ENCODE data around the gene TPCN2.
"Not testable (repeated sequence)": the region's sequence is repeated elsewhere in the genome, so short reads cannot be mapped to it uniquely, and the experiment has no call there.

TPCN2 gene

DNA sequence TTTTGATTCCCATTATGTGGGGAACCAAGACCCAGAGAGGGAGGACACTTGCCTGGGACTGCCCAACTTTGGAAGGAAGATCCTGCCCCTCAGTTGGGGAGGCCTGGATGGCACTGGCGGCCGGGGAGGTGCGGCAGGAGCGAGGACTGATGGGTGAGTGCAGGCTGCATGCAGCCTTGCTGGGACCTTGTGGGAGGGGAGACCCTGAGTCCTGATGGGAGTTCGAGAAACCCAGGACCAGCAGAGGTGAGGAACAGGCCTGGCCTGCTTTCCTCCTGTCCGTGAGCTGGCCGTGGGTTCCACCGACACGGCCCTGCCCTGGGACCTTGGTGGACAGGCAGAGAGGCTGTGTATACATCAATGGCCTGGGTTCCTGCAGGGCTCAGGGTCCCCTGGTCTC, 87.7 kb downstream of the TPCN2 start (continued):
- no peak for TF ChIP-seq RARB (CRISPR knock-in tag; IDR thresholded peaks at IDR 0.05)
- no peak for TF ChIP-seq ZNF8 (CRISPR knock-in tag; IDR thresholded peaks at IDR 0.05)
- TF ChIP-seq ZFP3 (CRISPR knock-in tag; IDR thresholded peaks at IDR 0.05) = no peak
- TF ChIP-seq PATZ1 (CRISPR knock-in tag; IDR thresholded peaks at IDR 0.05; ENCODE audit: borderline replicate concordance) = no peak

GRCh38 chr11:69137151-69137844, 88.6 kb downstream of the TPCN2 start:
- ATAC-seq = no peak
- no peak for TF ChIP-seq CSDC2 (CRISPR knock-in tag; IDR thresholded peaks at IDR 0.05)
- TF ChIP-seq GLIS3 (CRISPR knock-in tag; IDR thresholded peaks at IDR 0.05) = no peak
- no peak for TF ChIP-seq RARB (CRISPR knock-in tag; IDR thresholded peaks at IDR 0.05)
- TF ChIP-seq, protein P1, sequence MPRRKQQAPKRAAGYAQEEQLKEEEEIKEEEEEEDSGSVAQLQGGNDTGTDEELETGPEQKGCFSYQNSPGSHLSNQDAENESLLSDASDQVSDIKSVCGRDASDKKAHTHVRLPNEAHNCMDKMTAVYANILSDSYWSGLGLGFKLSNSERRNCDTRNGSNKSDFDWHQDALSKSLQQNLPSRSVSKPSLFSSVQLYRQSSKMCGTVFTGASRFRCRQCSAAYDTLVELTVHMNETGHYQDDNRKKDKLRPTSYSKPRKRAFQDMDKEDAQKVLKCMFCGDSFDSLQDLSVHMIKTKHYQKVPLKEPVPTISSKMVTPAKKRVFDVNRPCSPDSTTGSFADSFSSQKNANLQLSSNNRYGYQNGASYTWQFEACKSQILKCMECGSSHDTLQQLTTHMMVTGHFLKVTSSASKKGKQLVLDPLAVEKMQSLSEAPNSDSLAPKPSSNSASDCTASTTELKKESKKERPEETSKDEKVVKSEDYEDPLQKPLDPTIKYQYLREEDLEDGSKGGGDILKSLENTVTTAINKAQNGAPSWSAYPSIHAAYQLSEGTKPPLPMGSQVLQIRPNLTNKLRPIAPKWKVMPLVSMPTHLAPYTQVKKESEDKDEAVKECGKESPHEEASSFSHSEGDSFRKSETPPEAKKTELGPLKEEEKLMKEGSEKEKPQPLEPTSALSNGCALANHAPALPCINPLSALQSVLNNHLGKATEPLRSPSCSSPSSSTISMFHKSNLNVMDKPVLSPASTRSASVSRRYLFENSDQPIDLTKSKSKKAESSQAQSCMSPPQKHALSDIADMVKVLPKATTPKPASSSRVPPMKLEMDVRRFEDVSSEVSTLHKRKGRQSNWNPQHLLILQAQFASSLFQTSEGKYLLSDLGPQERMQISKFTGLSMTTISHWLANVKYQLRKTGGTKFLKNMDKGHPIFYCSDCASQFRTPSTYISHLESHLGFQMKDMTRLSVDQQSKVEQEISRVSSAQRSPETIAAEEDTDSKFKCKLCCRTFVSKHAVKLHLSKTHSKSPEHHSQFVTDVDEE (CRISPR knock-in tag; IDR thresholded peaks at IDR 0.05) = no peak
- TF ChIP-seq ZC3H10 (CRISPR knock-in tag; IDR thresholded peaks at IDR 0.05) = no peak

DNA sequence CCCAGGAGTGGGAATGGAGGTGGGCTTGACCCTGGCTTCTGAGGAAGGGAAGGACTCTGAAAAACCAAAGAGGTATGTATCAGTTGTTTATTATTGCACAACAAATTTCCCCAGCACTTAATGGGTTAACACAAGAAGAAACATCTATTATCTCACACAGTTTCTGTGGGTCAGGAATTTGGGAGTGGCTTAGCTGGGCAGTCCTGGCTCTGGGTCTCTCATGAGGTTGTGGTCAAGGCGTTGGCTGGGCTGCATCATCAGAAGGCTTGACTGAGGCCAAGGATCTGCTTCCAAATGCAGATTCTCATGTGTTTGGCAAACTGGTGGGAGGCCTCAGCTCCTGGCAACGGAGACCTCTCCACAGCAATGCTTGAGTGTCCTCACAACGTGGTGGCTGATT, 89.5 kb downstream of the TPCN2 start:
- ATAC-seq = no peak; the same call in 2 of the 3 replicates

GRCh38 chr11:69140161-69140560, 91.4 kb downstream of the TPCN2 start:
- not testable (repeated sequence) for ATAC-seq

More for the DNA sequence above, 89.5 kb downstream of the TPCN2 start:
- TF ChIP-seq ARNTL (CRISPR knock-in tag; IDR thresholded peaks at IDR 0.05; ENCODE audit: borderline replicate concordance, low read depth) (no peak), OSR1 (CRISPR knock-in tag; IDR thresholded peaks at IDR 0.05) (no peak), ESRRG (CRISPR knock-in tag; IDR thresholded peaks at IDR 0.05) (no peak), ZFP3 (CRISPR knock-in tag; IDR thresholded peaks at IDR 0.05) (no peak), TOX (CRISPR knock-in tag; IDR thresholded peaks at IDR 0.05; ENCODE audit: borderline replicate concordance) (no peak), PPARA (CRISPR knock-in tag; IDR thresholded peaks at IDR 0.05; ENCODE audit: borderline replicate concordance) (no peak), BACH2 (CRISPR knock-in tag; IDR thresholded peaks at IDR 0.05; ENCODE audit: borderline replicate concordance) (no peak), GLIS3 (CRISPR knock-in tag; IDR thresholded peaks at IDR 0.05) (no peak), ISL1 (CRISPR knock-in tag; IDR thresholded peaks at IDR 0.05) (no peak), PATZ1 (CRISPR knock-in tag; IDR thresholded peaks at IDR 0.05; ENCODE audit: borderline replicate concordance) (no peak), ZNF8 (CRISPR knock-in tag; IDR thresholded peaks at IDR 0.05) (no peak), ZNF565 (CRISPR knock-in tag; conservative IDR thresholded peaks at IDR 0.05; ENCODE audit: low read depth) (no peak), ZFP30 (CRISPR knock-in tag; IDR thresholded peaks at IDR 0.05) (no peak), TCF4 (CRISPR knock-in tag; IDR thresholded peaks at IDR 0.05; ENCODE audit: borderline replicate concordance) (no peak)
- TF ChIP-seq, protein P2, sequence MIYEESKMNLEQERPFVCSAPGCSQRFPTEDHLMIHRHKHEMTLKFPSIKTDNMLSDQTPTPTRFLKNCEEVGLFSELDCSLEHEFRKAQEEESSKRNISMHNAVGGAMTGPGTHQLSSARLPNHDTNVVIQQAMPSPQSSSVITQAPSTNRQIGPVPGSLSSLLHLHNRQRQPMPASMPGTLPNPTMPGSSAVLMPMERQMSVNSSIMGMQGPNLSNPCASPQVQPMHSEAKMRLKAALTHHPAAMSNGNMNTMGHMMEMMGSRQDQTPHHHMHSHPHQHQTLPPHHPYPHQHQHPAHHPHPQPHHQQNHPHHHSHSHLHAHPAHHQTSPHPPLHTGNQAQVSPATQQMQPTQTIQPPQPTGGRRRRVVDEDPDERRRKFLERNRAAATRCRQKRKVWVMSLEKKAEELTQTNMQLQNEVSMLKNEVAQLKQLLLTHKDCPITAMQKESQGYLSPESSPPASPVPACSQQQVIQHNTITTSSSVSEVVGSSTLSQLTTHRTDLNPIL (CRISPR knock-in tag; IDR thresholded peaks at IDR 0.05; ENCODE audit: low read depth) = no peak
- TF ChIP-seq, protein P3, sequence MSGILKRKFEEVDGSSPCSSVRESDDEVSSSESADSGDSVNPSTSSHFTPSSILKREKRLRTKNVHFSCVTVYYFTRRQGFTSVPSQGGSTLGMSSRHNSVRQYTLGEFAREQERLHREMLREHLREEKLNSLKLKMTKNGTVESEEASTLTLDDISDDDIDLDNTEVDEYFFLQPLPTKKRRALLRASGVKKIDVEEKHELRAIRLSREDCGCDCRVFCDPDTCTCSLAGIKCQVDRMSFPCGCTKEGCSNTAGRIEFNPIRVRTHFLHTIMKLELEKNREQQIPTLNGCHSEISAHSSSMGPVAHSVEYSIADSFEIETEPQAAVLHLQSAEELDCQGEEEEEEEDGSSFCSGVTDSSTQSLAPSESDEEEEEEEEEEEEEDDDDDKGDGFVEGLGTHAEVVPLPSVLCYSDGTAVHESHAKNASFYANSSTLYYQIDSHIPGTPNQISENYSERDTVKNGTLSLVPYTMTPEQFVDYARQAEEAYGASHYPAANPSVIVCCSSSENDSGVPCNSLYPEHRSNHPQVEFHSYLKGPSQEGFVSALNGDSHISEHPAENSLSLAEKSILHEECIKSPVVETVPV (CRISPR knock-in tag; IDR thresholded peaks at IDR 0.05) = no peak
